CD4-positive, alpha-beta T cell (primary cell): ENCODE results near the gene SCAMP1. TPM values are rescaled to one million over a fixed set of nuclear protein-coding genes. Genes with fewer than 3 reads are reported as not detected.

ENCODE experiments used
- ATAC-seq: fragments of 200-7000 bp; cut with Tn5 transposase; one replicate; pipeline ENCODE4 v1.10.0; 2022; ENCODE audit warnings: mild to moderate bottlenecking; ENCODE audit not compliant: poor library complexity
- CTCF ChIA-PET: fragments of 350-600 bp; sonication (Branson Sonifier 250); formaldehyde crosslinking; loops from one replicate; lab custom pipeline; 2021; ENCODE audit warnings: antibody characterized with exemption, inconsistent platforms; lab: Charles Lee
- POLR2A ChIA-PET: fragments of 350-600 bp; sonication (Branson Sonifier 250); formaldehyde crosslinking; loops from one replicate; lab custom pipeline; 2021; ENCODE audit warnings: antibody characterized with exemption, inconsistent platforms; lab: Charles Lee
- DNase-seq, 14 experiments: peaks; one replicate each; pipeline ENCODE4 v3.0.0-alpha.2; 2013 to 2020; ENCODE audit warnings: mixed read lengths in 2 of 14
- H3K27ac ChIP-seq, 2 donors: one replicate each; pipeline versions ENCODE4 v1.5.1 to v1.7.0; 2013; ENCODE audit warnings: low read length in 2 of 2, low read depth in 1 of 2, mild to moderate bottlenecking in 1 of 2
- H3K27me3 ChIP-seq, 2 experiments: 1 replicate in 1 of 2; 2 replicates in 1 of 2; pipeline versions ENCODE4 v1.6.1 to v1.7.0; 2013; ENCODE audit warnings: low read length in 2 of 2, control low read depth in 1 of 2, mild to moderate bottlenecking in 1 of 2, moderate library complexity in 1 of 2; ENCODE audit not compliant: insufficient read depth in 2 of 2, control insufficient read depth in 1 of 2
- H3K36me3 ChIP-seq: one replicate; pipeline ENCODE4 v1.6.1; 2013; ENCODE audit warnings: low read length, control low read depth; ENCODE audit not compliant: insufficient read depth
- H3K4me1 ChIP-seq: one replicate; pipeline ENCODE4 v1.6.1; 2013; ENCODE audit warnings: low read length, control low read depth; ENCODE audit not compliant: insufficient read depth
- H3K4me3 ChIP-seq: one replicate; pipeline ENCODE4 v1.5.1; 2013; ENCODE audit warnings: mild to moderate bottlenecking, low read length, moderate library complexity
- H3K9me3 ChIP-seq, 2 experiments: 1 replicate in 1 of 2; 2 replicates in 1 of 2; pipeline versions ENCODE4 v1.6.1 to v1.7.0; 2013; ENCODE audit warnings: low read length in 2 of 2, mild to moderate bottlenecking in 2 of 2, control low read depth in 1 of 2, moderate library complexity in 1 of 2; ENCODE audit not compliant: control insufficient read depth in 1 of 2, insufficient read depth in 1 of 2
- H3K27ac Mint-ChIP-seq: one replicate; pipeline ENCODE4 v1.8.0; 2020; ENCODE audit warnings: mixed read lengths
- H3K27me3 Mint-ChIP-seq: one replicate; pipeline ENCODE4 v1.8.0; 2021; ENCODE audit warnings: mixed read lengths
- H3K36me3 Mint-ChIP-seq: one replicate; pipeline ENCODE4 v1.8.0; 2021; ENCODE audit warnings: low read depth, mixed read lengths
- H3K4me1 Mint-ChIP-seq: one replicate; pipeline ENCODE4 v1.8.0; 2021; ENCODE audit warnings: low read depth, mixed read lengths
- H3K4me3 Mint-ChIP-seq: one replicate; pipeline ENCODE4 v1.8.0; 2020; ENCODE audit warnings: mild to moderate bottlenecking, mixed read lengths
- H3K9me3 Mint-ChIP-seq: one replicate; pipeline ENCODE4 v1.8.0; 2020; ENCODE audit warnings: mixed read lengths
- intact Hi-C, 2 experiments: fragments of 100-400 bp; cut with DNase I in 1 of 2; cut with micrococcal nuclease in 1 of 2; formaldehyde crosslinking; loops; one replicate each; pipeline versions ENCODE4 v1.15.1 to v1.9.0; 2023 to 2025; cut with DNase I, micrococcal nuclease
- total RNA-seq, 174 experiments: library from RNA in 2 of 174; stranded (reverse) in 2 of 174; gene quantifications; one replicate each; pipeline ENCODE4 v1.2.3 and lab custom pipeline; 2021 to 2026
- TF ChIP-seq, protein P1 (sequence below): fragments of 200-600 bp; IDR thresholded peaks from one replicate; pipeline ENCODE4 v1.8.0; 2022; ENCODE audit warnings: antibody characterized with exemption, mild to moderate bottlenecking

Gene SCAMP1
- total RNA-seq, 2 experiments from 2014 or later = 16.0 to 18.4 TPM

DNA sequence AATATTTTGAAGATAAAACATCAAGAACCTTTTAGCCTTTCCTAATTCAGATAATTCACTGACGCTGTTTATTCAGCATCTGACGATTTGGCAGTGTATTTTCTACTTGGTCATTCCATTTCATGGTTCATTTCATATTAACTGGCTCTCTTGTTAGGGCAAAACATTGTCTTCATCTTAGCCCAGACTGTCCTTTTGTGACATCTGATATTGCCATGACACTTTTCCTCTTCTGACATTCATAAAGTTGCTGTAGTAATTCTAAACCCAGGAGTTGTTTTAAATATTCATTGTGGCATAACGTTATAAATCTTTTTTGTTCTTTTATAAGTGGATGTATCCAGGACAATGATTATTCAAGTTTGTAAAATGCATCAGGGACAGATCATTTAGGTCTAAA, 1.8 kb downstream of the SCAMP1 start:
- no peaks in the 10 kb centered on the region for H3K27me3 ChIP-seq
- ATAC-seq (no peak), DNase-seq (no peak)
- POLR2A ChIA-PET = no interaction called here
- TF ChIP-seq, protein P1, sequence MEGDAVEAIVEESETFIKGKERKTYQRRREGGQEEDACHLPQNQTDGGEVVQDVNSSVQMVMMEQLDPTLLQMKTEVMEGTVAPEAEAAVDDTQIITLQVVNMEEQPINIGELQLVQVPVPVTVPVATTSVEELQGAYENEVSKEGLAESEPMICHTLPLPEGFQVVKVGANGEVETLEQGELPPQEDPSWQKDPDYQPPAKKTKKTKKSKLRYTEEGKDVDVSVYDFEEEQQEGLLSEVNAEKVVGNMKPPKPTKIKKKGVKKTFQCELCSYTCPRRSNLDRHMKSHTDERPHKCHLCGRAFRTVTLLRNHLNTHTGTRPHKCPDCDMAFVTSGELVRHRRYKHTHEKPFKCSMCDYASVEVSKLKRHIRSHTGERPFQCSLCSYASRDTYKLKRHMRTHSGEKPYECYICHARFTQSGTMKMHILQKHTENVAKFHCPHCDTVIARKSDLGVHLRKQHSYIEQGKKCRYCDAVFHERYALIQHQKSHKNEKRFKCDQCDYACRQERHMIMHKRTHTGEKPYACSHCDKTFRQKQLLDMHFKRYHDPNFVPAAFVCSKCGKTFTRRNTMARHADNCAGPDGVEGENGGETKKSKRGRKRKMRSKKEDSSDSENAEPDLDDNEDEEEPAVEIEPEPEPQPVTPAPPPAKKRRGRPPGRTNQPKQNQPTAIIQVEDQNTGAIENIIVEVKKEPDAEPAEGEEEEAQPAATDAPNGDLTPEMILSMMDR = no peak
- H3K4me1 ChIP-seq = peaks cover 26% of the 10 kb centered on the region
- no peaks in the 10 kb centered on the region for H3K27me3 Mint-ChIP-seq
- H3K9me3 Mint-ChIP-seq = no peaks in the 10 kb centered on the region
- peaks cover 62% of the 10 kb centered on the region for H3K4me1 Mint-ChIP-seq
- peak overlapping the region; percentile 91 for H3K4me3 Mint-ChIP-seq
- peaks cover 35% of the 10 kb centered on the region for H3K36me3 Mint-ChIP-seq
- CTCF ChIA-PET = no interaction called here
- H3K27ac Mint-ChIP-seq = peak overlapping the region; percentile 83
- no peaks in the 10 kb centered on the region for H3K36me3 ChIP-seq
- H3K4me3 ChIP-seq = no peak overlapping the region
- intact Hi-C loops = loop anchor here in 1 of 2 experiments (5.0 to 10.0 kb wide), 3 partner anchors 585 to 873 kb away; partner anchors contain the start of genes JMY, TBCA and WDR41
- H3K9me3 ChIP-seq = no peaks in the 10 kb centered on the region
- H3K27ac ChIP-seq = no peak overlapping the region

- H3K27ac ChIP-seq = no peak overlapping the region
- POLR2A ChIA-PET = no interaction called here
- H3K27me3 ChIP-seq = no peaks in the 10 kb centered on the region
- no peak overlapping the region for H3K4me3 ChIP-seq
- Mint-ChIP-seq H3K9me3 (no peaks in the 10 kb centered on the region), H3K4me1 (peaks cover 66% of the 10 kb centered on the region), H3K27me3 (no peaks in the 10 kb centered on the region), H3K4me3 (no peak overlapping the region), H3K27ac (no peak overlapping the region), H3K36me3 (peaks cover 27% of the 10 kb centered on the region)
- TF ChIP-seq, protein P1 = no peak
- no peaks in the 10 kb centered on the region for H3K36me3 ChIP-seq
- ATAC-seq (no peak), DNase-seq (no peak)
- intact Hi-C loops = loop anchor here in 1 of 2 experiments (5.0 to 10.0 kb wide), 3 partner anchors 587 to 872 kb away; partner anchors contain the start of genes JMY, TBCA and WDR41
- peaks cover 18% of the 10 kb centered on the region for H3K4me1 ChIP-seq
- CTCF ChIA-PET = no interaction called here
- no peaks in the 10 kb centered on the region for H3K9me3 ChIP-seq
Measured at GRCh38 chr5:78364005-78364404, 3.6 kb downstream of the SCAMP1 start.

GRCh38 chr5:78367318-78367991, 7.0 kb downstream of the SCAMP1 start:
- ChIA-PET CTCF (interaction anchor here (0.7 kb wide), 1 partner anchor 722 kb away, joined by 3 read pairs; no protein-coding TSS in a partner anchor), POLR2A (no interaction called here)
- H3K36me3 ChIP-seq = no peaks in the 10 kb centered on the region
- no peaks in the 10 kb centered on the region for H3K27me3 ChIP-seq
- peaks cover 67% of the 10 kb centered on the region for H3K4me1 Mint-ChIP-seq
- H3K27ac Mint-ChIP-seq = no peak overlapping the region
- intact Hi-C loops = loop anchor here in 1 of 2 experiments (10.0 kb wide), 1 partner anchor 867 kb away; the partner anchor contains the start of gene JMY
- no peak overlapping the region for H3K4me3 Mint-ChIP-seq
- ATAC-seq = no peak
- H3K36me3 Mint-ChIP-seq = no peaks in the 10 kb centered on the region
- TF ChIP-seq, protein P1 = no peak
- H3K4me1 ChIP-seq = peaks cover 8% of the 10 kb centered on the region
- DNase-seq = no peak
- no peaks in the 10 kb centered on the region for H3K27me3 Mint-ChIP-seq
- no peak overlapping the region for H3K4me3 ChIP-seq
- no peaks in the 10 kb centered on the region for H3K9me3 Mint-ChIP-seq
- no peak overlapping the region for H3K27ac ChIP-seq
- H3K9me3 ChIP-seq = no peaks in the 10 kb centered on the region
